Right renal pelvis (tissue), 4 donors: Measurements from ENCODE around the gene HTR1D. TPM values are rescaled to one million over a fixed set of nuclear protein-coding genes. Genes with fewer than 3 reads are reported as not detected.
"Not testable (repeated sequence)": the region's sequence is repeated elsewhere in the genome, so short reads cannot be mapped to it uniquely, and the experiment has no call there.

Experiments
- DNase-seq, 4 donors: peaks; one replicate each; pipeline ENCODE4 v3.0.0-alpha.2; 2013; ENCODE audit warnings: low read depth in 4 of 4, low spot score in 3 of 4, missing footprints in 1 of 4
- polyA plus RNA-seq, 4 donors: library from polyadenylated mRNA; unstranded; fragments of 120-200 nt; gene quantifications; one replicate each; pipeline ENCODE4 v1.2.1, GENCODE V29; 2013; ENCODE audit not compliant: insufficient read length in 4 of 4

HTR1D gene
- polyA plus RNA-seq, 4 donors = 0.21 to 0.44 (median 0.37) TPM

GRCh38 chr1:23222331-23222730, 5.0 kb upstream of the HTR1D start:
- DNase-seq = no peak

GRCh38 chr1:23221107-23221506, 3.8 kb upstream of the HTR1D start:
- no peak for DNase-seq

GRCh38 chr1:23216771-23217420, 406 bp downstream of the HTR1D start:
- DNase-seq = no peak

- no peak for DNase-seq
These were observed 1.4 kb downstream of the HTR1D start for GRCh38 chr1:23215751-23216449.

- no peak for DNase-seq
These were observed 2.0 kb downstream of the HTR1D start for GRCh38 chr1:23215291-23215690.

GRCh38 chr1:23214640-23215039, 2.7 kb downstream of the HTR1D start:
- no peak for DNase-seq

GRCh38 chr1:23211955-23212354, 5.3 kb downstream of the HTR1D start:
- DNase-seq = no peak

- no peak for DNase-seq
These were observed 6.3 kb downstream of the HTR1D start for GRCh38 chr1:23210963-23211362.

GRCh38 chr1:23210351-23210785, 6.9 kb downstream of the HTR1D start:
- no peak for DNase-seq

GRCh38 chr1:23209770-23210169, 7.5 kb downstream of the HTR1D start:
- DNase-seq = no peak

GRCh38 chr1:23208527-23208926, 8.8 kb downstream of the HTR1D start:
- no peak for DNase-seq

- DNase-seq = not testable (repeated sequence)
These were observed 9.6 kb downstream of the HTR1D start for GRCh38 chr1:23207733-23208132.

- DNase-seq = no peak
These were observed 15.0 kb downstream of the HTR1D start for GRCh38 chr1:23202263-23202749.

- DNase-seq = no peak
These were observed 16.4 kb downstream of the HTR1D start for GRCh38 chr1:23200883-23201282.

GRCh38 chr1:23198373-23198772, 18.9 kb downstream of the HTR1D start:
- no peak for DNase-seq

GRCh38 chr1:23196627-23197328, 20.5 kb downstream of the HTR1D start:
- DNase-seq = no peak

GRCh38 chr1:23194119-23194984, 22.9 kb downstream of the HTR1D start:
- no peak for DNase-seq

GRCh38 chr1:23193391-23194118, 23.7 kb downstream of the HTR1D start:
- DNase-seq = no peak

GRCh38 chr1:23191199-23191598, 26.1 kb downstream of the HTR1D start:
- no peak for DNase-seq

- not testable (repeated sequence) for DNase-seq
These were observed 28.3 kb downstream of the HTR1D start for GRCh38 chr1:23188936-23189452.
